Lung (tissue), 12 donors: Measurements from ENCODE around the gene DNHD1. TPM values are rescaled to one million over a fixed set of nuclear protein-coding genes. Genes with fewer than 3 reads are reported as not detected.
A peak's percentile ranks its signal among the peaks of the same experiment; 100 is the strongest.

ENCODE experiments used
- ATAC-seq: fragments of 200-7000 bp; cut with Tn5 transposase; one replicate; pipeline ENCODE4 v1.9.1; 2020; ENCODE audit warnings: moderate number of reproducible peaks; ENCODE audit not compliant: insufficient read depth, low FRiP score
- DNase-seq, 3 donors: peaks; one replicate each; pipeline ENCODE4 v3.0.0-alpha.2; 2013 to 2017
- H3K27ac ChIP-seq, 2 donors: one replicate each; pipeline ENCODE4 v1.5.1; 2013; ENCODE audit warnings: mild to moderate bottlenecking in 2 of 2, moderate library complexity in 2 of 2, control low read depth in 1 of 2, inconsistent platforms in 1 of 2, low read depth in 1 of 2, low read length in 1 of 2
- H3K27me3 ChIP-seq, 3 donors: one replicate each; pipeline ENCODE4 v1.5.1; 2013; ENCODE audit warnings: low read length in 2 of 3; ENCODE audit not compliant: control insufficient read depth in 3 of 3, insufficient read depth in 3 of 3
- H3K36me3 ChIP-seq, 4 donors: one replicate each; pipeline ENCODE4 v1.5.1; 2013; ENCODE audit warnings: low read length in 4 of 4, mild to moderate bottlenecking in 1 of 4, moderate library complexity in 1 of 4; ENCODE audit not compliant: control insufficient read depth in 4 of 4, insufficient read depth in 4 of 4
- H3K4me1 ChIP-seq, 5 donors: one replicate each; pipeline ENCODE4 v1.5.1; 2013; ENCODE audit warnings: low read length in 5 of 5, mild to moderate bottlenecking in 2 of 5, moderate library complexity in 1 of 5; ENCODE audit not compliant: control insufficient read depth in 5 of 5, insufficient read depth in 5 of 5
- H3K4me3 ChIP-seq: one replicate; pipeline ENCODE4 v1.5.1; 2013; ENCODE audit warnings: mild to moderate bottlenecking, control low read depth, moderate library complexity
- H3K9ac ChIP-seq, 2 donors: one replicate each; pipeline ENCODE4 v1.5.1; 2013; ENCODE audit warnings: low read length in 2 of 2, control low read depth in 1 of 2; ENCODE audit not compliant: insufficient read depth in 1 of 2
- H3K9me3 ChIP-seq, 4 donors: one replicate each; pipeline ENCODE4 v1.5.1; 2013; ENCODE audit warnings: low read length in 3 of 4, mild to moderate bottlenecking in 1 of 4, moderate library complexity in 1 of 4; ENCODE audit not compliant: control insufficient read depth in 4 of 4, insufficient read depth in 3 of 4
- CTCF ChIP-seq: IDR thresholded peaks from 2 replicates; pipeline ENCODE4 v1.5.1; 2012; ENCODE audit warnings: mild to moderate bottlenecking; ENCODE audit errors: control extremely low read depth, extremely low read depth
- WGBS, 2 donors: extraction: QIAGEN DNeasy Blood & Tissue Kit; methylation state at CpG; one replicate each; pipeline ENCODE4 v1.1.7; 2013; 5-methylcytosine and 5-hydroxymethylcytosine counted together
- polyA plus RNA-seq, 2 donors: library from polyadenylated mRNA; stranded (reverse); fragments of 200-250 nt; gene quantifications; one replicate each; pipeline ENCODE4 v1.2.1, GENCODE V29; 2013
- total RNA-seq, 2 donors: library from RNA; depleted of rRNA in 1 of 2; stranded (reverse); fragments of >200 nt in 1 of 2; gene quantifications; one replicate each; pipeline ENCODE4 v1.2.1, GENCODE V29; 2014 to 2021
- donor health status: control.
- donor health status: control.
- donor health status: Bipolar disorder and iron deficiency.
- donor health status: healthy.
- donor health status: DM: yes; HTN: yes; CAD: no.

Gene DNHD1
- total and polyA plus RNA-seq, 4 donors, result 4.5 to 15.6 (median 12.0) TPM

- Histone ChIP-seq H3K9ac (no peak overlapping the region), H3K27ac (no peak overlapping the region), H3K4me3 (no peak overlapping the region), H3K27me3 (no peaks in the 10 kb centered on the region), H3K36me3 (peaks cover 0 to 5% (median 4%) of the 10 kb centered on the region in 4 donors), H3K4me1 (no peaks in the 10 kb centered on the region), H3K9me3 (peaks cover 0 to 5% (median 1%) of the 10 kb centered on the region in 4 donors)
- DNase-seq, result no peak
- ATAC-seq, result no peak
- TF ChIP-seq CTCF, result no peak
- 95 to 96% methylated on average over 1 of the region's 1 CpG for WGBS, 2 donors
These were observed 86.5 kb downstream of the DNHD1 start for GRCh38 chr11:6583584-6583983.

GRCh38 chr11:6584528-6584927 lies 87.4 kb downstream of the DNHD1 start:
- ATAC-seq (no peak), DNase-seq (no peak)
- Histone ChIP-seq H3K36me3 (peaks cover 0 to 5% (median 4%) of the 10 kb centered on the region in 4 donors), H3K4me1 (no peaks in the 10 kb centered on the region), H3K9me3 (peaks cover 0 to 5% (median 1%) of the 10 kb centered on the region in 4 donors), H3K4me3 (no peak overlapping the region), H3K9ac (no peak overlapping the region), H3K27ac (no peak overlapping the region), H3K27me3 (no peaks in the 10 kb centered on the region)
- TF ChIP-seq CTCF, result no peak
- whole genome bisulfite sequencing, 2 donors, result 94 to 98% methylated on average over 4 of the region's 4 CpGs

- no peak overlapping the region for H3K9ac ChIP-seq
- no peak overlapping the region for H3K4me3 ChIP-seq
- WGBS, 2 donors, result 93 to 95% methylated on average over 25 of the region's 25 CpGs
- H3K27ac ChIP-seq, result no peak overlapping the region
- H3K9me3 ChIP-seq, result peaks cover 0 to 5% (median 1%) of the 10 kb centered on the region in 4 donors
- DNase-seq (no peak), ATAC-seq (peak; percentile 2)
- no peaks in the 10 kb centered on the region for H3K27me3 ChIP-seq
- peaks cover 0 to 1% (median under 1%) of the 10 kb centered on the region in 4 donors for H3K36me3 ChIP-seq
- no peaks in the 10 kb centered on the region for H3K4me1 ChIP-seq
- no peak for TF ChIP-seq CTCF
These were observed 89.6 kb downstream of the DNHD1 start for GRCh38 chr11:6586434-6587359.
